C1 segment of cervical spinal cord (tissue), 14 donors: ENCODE measurements around the gene SPRTN.

Experiments used
- DNase-seq, 14 donors: peaks; one replicate each; lab custom pipeline; 2025; lab: John Stamatoyannopoulos, UW

SPRTN gene

DNA sequence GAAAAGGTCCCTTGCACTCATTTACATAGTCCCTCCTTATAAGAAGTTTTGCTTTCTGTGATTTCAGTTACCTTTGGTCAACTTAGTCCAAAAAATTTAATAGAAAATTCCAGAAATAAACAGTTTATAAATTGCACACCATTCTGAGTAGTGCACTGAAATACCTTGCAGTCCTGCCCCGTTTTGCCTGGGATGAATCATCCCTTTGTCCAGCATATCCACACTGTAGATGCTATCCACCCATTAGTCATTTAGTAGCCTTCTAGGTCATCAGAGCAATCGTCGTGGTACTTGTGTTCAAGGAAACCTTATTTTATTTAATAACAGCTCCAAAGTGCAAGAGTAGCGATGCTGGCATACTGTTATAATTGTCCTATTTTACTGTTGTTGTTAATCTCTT, 38.0 kb downstream of the SPRTN start:
- no peak for DNase-seq

- no peak for DNase-seq
Observed at GRCh38 chr1:231376875-231377549, 38.9 kb downstream of the SPRTN start.

GRCh38 chr1:231381729-231382128, 43.6 kb downstream of the SPRTN start:
- no peak for DNase-seq

GRCh38 chr1:231382426-231382825, 44.3 kb downstream of the SPRTN start:
- no peak for DNase-seq

DNA sequence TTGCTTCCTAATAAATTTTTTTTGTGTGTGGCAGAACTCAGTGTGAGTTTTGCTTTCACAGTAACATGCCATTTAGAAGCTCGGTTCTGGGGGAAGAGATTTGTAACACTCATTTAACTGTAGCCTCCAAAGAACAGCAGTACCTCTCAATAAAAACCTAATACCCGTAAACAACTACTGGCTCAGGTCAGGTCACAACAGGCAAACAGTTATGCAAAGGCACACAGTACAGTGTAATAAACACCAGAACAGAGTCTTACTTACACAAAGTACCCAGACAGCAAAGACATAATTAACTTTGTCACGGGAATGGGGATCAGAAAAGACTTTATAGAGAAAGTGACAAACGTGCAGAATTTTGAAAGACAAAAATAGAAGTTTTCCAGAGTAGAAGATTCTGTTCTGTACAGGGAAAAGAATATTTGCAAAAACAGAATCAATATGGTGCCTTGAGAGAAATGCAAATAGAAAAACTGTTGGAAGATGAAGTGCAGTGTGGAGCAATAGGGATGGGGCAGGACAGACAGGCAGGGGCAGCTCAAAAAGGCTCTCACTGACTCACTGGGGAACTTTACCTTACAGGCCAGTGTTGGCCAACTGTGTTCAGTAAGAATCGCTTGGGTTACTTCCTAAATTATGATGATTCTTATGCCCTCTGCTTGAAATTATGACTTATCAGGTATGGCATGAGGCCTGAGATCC, 45.2 kb downstream of the SPRTN start:
- no peak for DNase-seq

- DNase-seq = peak in 1 of 14 donors; percentile 29
Observed at GRCh38 chr1:231384696-231385415, 46.8 kb downstream of the SPRTN start.

- no peak for DNase-seq
Observed at GRCh38 chr1:231385416-231385748, 47.3 kb downstream of the SPRTN start.

DNA sequence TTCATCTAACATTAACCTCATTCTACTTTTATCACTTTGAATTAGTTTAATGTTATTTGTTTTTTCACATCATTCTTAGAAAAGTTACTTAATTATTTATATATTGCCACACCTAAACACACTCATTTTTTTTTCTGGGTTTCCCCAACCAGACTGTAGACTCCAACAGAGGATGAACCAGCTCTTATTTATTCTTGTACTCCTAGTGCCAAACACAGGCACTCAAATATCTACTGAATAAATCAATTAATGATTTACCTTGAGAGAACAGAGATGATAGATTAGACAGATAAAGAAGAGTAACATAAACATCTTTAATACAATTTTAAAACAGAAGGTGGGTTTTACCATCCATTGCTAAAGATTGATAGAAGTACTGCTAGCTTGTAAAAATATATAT, 48.4 kb downstream of the SPRTN start:
- DNase-seq = no peak

GRCh38 chr1:231387770-231388669, 49.9 kb downstream of the SPRTN start:
- no peak for DNase-seq

DNA sequence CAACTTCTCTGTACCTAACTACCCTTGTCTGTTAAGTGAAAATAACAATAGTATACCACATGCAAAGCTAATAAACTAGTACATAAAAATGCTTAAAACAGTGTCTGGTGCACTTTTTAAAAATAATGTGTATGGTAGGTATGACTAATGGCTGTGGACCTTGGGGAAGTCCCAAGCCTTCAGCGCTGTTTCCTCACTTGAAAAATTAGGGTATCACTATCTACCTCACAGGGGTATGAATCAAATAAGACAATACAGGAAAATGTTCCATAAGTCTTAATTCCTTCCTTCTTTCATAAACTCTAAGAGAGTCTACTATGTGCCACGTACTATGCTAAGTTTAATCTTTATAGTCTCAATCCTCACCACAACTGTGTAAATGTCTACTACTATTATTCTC, 52.0 kb downstream of the SPRTN start:
- DNase-seq = no peak

DNA sequence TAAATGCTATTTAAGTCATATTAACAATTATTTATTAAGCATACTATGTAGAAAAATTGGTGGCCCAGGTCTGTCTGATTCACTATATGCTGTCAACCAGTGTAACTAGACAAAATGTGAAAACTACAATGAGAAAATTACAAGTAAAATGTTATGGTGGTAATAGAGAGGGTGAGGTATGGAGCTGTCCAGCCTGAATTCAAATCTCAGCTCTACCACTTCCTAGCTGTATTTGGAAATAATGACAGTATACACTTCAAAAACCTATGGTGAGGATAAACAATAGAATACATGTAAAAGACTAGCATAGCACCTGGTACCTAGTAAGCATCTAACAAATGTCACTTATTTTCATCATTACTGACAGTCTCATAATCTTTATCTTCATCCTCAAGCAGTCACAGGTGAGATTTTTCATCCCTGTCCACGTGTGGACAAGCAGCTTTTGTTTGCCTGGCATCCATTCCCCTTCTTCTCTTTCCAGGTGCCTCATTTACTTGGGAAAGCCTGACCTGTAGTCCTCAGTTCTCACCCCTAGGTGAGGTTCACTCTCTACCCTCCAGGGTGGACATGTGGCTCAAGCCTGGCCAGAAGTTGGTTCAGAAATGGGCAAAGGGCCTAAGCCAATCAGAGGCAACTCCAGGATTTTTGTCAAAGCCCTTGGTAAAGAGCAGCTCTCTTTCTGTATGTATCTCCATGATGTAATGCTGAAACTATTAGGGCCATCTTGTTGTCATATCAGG, 54.5 kb downstream of the SPRTN start:
- DNase-seq = no peak

GRCh38 chr1:231393668-231394067, 55.6 kb downstream of the SPRTN start:
- no peak for DNase-seq

GRCh38 chr1:231395076-231395997, 57.2 kb downstream of the SPRTN start:
- no peak for DNase-seq

DNA sequence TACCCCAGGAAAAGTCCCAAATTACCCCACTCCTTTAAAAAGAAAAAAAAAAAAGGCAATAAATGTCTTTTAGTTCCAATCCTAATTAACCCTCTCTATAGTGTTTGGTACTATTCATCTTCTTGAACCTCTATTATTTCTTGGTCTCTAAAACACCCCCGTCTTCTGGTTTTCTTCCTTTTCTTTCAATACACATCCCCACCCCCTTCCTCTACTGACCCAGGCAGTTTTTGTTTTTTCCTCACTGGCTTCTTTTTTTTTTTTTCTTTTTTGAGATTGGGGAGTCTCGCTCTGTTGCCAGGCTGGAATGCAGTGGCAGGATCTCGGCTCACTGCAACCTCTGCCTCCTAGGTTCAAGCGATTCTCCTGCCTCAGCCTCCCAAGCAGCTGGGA, 57.9 kb downstream of the SPRTN start:
- no peak for DNase-seq

DNA sequence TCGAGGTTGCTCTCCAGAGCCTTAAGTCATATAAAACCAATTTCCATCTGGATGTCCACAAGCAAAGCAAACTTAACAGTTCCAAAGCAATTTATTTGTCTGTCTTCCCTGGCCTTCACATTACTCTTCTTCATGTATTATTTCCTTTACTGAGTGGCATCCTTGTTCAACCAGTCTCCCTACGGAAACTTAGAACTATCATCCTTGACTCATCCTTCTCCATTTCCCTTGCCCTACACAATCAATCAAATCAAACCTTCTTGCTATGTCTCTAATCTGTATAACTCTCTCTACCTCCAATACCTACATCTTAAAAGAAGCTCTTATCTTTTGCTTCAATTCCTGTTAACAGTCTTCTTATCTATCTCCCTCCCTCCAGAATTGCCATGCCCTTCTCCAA, 58.5 kb downstream of the SPRTN start:
- DNase-seq = no peak

DNA sequence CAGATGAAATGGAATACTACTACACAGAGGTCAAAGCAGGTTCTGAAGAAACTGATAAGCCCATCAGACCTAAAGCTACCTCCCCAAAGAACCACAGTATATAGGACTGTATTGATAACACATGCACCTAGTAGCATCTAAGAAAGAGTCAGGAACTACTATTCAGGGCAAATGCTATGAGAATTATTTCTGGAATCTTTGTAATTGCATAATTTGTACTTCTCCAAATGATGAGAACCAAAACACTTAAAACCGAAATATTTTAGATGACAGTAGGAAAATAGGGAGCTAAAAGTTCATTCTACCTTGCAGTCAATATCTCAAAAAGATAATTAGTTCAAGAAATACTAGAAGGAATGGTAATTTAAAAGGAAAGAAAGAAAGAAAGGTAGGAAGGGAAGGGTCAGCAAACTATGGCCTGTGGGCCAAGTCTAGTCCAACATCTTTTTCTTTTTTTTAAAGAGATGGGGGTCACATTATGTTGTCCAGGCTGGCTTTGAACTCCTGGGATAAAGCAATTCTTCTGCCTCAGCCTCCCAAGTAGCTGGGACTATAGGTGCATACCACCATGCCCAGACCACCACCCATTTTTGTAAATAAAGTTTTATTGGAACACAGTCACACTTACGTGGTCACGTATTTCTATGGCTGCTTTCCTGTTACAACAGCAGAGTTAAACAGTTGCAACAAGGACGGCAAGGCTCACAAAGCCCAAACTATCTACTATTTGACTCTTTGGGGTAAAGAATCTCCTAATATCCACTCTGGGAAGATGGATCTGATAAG, 60.0 kb downstream of the SPRTN start:
- DNase-seq = no peak

- DNase-seq = no peak
Observed at GRCh38 chr1:231401478-231401877, 63.4 kb downstream of the SPRTN start.

- DNase-seq = no peak
Observed at GRCh38 chr1:231404318-231404717, 66.2 kb downstream of the SPRTN start.
